Measurements from ENCODE around the gene GOLGA6B.
"Not testable (repeated sequence)": the region's sequence is repeated elsewhere in the genome, so short reads cannot be mapped to it uniquely, and the experiment has no call there.

DNA sequence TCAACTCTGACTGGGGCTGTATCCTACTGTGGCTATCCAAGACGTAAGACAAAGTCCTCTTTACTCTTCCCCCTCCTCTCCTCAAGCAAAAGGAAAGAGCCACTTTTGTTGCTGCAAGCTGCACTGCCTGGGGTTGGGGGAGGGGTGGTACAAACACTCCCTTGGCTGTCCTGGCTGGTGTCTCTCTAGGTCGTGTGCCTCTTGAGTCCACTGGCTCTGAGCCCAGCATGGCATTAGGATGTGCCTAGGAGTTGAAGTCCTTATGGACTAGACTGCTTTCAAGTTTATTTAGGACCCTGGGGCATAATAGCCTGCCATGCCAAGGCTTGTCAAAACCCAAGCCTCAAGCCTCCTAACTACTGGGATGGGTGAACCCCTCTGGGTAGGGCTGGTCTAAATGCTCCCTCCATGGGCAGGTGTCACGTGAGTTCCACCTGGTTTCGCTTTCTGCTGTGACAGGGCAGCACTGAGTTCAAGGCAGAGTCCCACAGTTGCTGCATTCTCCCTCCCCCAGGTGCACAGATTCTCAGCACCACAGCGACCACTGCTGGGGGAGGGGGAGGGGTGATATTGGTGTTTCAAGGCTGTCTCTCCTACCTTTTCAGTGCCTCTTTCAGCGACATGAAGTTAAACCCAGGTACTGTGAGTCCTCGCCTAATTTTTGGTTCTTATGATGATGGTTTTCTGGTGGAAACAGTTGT lies 38.8 kb upstream of the GOLGA6B start:
- TF ChIP-seq POLR2A (IDR thresholded peaks at IDR 0.05) = not testable (repeated sequence)
- TF ChIP-seq, protein P1, sequence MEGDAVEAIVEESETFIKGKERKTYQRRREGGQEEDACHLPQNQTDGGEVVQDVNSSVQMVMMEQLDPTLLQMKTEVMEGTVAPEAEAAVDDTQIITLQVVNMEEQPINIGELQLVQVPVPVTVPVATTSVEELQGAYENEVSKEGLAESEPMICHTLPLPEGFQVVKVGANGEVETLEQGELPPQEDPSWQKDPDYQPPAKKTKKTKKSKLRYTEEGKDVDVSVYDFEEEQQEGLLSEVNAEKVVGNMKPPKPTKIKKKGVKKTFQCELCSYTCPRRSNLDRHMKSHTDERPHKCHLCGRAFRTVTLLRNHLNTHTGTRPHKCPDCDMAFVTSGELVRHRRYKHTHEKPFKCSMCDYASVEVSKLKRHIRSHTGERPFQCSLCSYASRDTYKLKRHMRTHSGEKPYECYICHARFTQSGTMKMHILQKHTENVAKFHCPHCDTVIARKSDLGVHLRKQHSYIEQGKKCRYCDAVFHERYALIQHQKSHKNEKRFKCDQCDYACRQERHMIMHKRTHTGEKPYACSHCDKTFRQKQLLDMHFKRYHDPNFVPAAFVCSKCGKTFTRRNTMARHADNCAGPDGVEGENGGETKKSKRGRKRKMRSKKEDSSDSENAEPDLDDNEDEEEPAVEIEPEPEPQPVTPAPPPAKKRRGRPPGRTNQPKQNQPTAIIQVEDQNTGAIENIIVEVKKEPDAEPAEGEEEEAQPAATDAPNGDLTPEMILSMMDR (IDR thresholded peaks at IDR 0.05) = not testable (repeated sequence)
